Measurements from ENCODE around the gene ATP10B.
"Not testable (repeated sequence)": the region's sequence is repeated elsewhere in the genome, so short reads cannot be mapped to it uniquely, and the experiment has no call there.

Gene ATP10B

DNA sequence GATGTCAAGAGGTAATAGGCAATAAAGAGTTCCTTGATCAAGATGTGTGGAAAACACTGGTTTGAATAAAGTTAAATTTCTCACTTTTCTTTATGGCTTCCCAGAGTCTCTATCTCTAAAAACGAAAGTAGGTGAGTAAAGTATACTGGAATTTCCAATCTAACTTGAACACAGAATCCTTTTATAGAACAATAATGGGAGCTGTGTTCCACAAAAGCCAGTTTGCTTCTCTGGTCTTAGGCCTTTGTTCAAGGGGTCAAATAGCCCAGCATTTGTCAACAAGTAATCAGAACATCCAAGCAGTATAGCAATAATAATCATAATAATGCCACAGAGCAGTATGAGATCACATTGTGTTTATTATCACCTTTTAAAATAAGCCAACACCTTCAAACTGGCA is 20.2 kb downstream of the ATP10B start:
- no peak for DNase-seq (ENCODE audit: low read depth)

DNA sequence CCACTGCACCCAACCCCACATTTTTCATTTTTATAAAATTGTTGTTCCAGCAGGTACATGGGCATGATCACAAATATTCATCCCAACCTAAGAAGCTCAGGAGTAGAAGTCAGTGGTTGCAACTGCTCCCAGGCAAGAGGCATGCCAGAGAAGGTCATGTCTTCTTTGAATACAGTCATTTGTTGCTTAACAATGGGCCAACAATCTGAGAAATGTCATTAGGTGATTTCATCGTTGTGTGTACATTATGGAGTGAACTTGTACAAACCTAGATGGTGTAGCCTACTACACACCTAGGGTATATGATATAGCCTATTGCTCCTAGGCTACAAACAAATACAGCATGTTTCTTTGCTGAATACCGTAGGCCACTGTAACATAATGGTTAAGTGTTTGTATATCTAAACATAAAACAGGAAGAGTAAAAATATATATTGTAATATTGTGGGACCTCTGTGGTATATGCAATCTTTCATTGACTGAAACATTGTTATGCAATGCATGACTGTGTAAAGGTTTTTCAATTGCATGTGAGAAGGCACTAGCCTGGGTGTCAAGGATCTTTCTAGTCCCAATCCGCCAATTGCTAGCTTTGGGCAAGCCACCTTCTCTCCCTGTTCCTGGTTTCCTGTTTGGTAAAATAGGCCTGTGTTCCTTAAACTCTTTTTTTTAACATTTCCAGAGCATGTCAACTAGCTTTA is 27.6 kb downstream of the ATP10B start:
- DNase-seq (ENCODE audit: low read depth) = no peak

DNA sequence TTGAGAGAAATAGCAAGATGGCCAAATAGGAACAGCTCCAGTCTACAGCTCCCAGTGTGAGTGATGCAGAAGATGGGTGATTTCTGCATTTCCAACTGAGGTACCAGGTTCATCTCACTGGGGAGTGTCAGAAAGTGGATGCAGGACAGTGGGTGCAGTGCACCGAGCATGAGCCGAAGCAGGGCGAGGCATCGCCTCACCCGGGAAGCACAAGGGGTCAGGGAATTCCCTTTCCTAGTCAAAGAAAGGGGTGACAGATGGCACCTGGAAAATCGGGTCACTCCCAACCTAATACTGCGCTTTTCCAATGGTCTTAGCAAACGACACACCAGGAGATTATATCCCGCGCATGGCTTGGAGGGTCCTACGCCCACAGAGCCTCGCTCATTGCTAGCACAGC is 39.0 kb downstream of the ATP10B start:
- not testable (repeated sequence) for DNase-seq (ENCODE audit: low read depth)

DNA sequence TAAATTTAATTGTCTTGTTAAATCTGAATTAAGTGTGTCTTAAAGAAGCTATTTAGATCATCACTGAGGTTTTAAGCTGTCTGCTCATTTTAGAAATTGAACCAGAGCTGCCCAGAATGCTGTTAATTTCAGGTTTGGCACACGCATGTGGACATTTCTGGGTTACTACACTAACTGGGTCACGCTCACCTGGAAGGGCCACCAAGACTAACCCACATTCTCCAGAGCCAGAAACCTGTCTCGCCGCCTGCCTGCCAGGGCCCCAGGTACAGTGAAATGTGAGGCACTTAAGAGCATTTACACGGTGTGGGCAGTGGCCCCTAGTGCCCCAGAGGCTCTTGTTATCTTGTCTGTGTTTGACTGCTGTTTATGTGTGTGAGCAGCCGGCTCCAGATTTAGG is 46.6 kb downstream of the ATP10B start:
- DNase-seq (ENCODE audit: low read depth) = no peak

- DNase-seq (ENCODE audit: low read depth) = no peak
Measured at GRCh38 chr5:160802592-160802991, 49.4 kb downstream of the ATP10B start.

GRCh38 chr5:160800375-160801275 is 51.4 kb downstream of the ATP10B start:
- DNase-seq (ENCODE audit: low read depth) = no peak

- DNase-seq (ENCODE audit: low read depth) = no peak
Measured at GRCh38 chr5:160799184-160799583, 52.8 kb downstream of the ATP10B start.

GRCh38 chr5:160797020-160797419 is 55.0 kb downstream of the ATP10B start:
- DNase-seq (ENCODE audit: low read depth) = no peak

DNA sequence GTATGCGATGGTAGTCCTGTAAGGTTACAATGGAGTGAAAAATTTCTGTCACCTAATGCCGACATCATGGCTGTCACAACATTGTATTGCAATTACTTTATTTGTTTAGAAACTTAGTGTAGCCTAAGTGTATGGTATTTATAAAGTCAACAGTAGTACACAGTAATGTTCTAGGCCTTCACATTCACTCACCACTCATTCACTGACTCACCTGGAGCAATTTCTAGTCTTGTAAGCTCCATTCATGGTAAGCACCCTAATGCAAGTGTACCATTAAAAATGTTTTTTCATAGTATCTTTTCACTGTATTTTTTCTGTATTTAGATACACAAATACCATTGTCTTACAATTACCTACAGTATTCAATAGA is 58.5 kb downstream of the ATP10B start:
- no peak for DNase-seq (ENCODE audit: low read depth)

- DNase-seq (ENCODE audit: low read depth) = no peak
Measured at GRCh38 chr5:160792732-160793529, 59.1 kb downstream of the ATP10B start.

- no peak for DNase-seq (ENCODE audit: low read depth)
Measured at GRCh38 chr5:160792281-160792680, 59.7 kb downstream of the ATP10B start.

- no peak for DNase-seq (ENCODE audit: low read depth)
Measured at GRCh38 chr5:160789219-160789859, 62.7 kb downstream of the ATP10B start.

- DNase-seq (ENCODE audit: low read depth) = no peak
Measured at GRCh38 chr5:160788102-160788660, 63.8 kb downstream of the ATP10B start.

GRCh38 chr5:160787240-160787639 is 64.8 kb downstream of the ATP10B start:
- DNase-seq (ENCODE audit: low read depth) = peak; percentile 1

- DNase-seq (ENCODE audit: low read depth) = no peak
Measured at GRCh38 chr5:160774666-160775315, 77.2 kb downstream of the ATP10B start.

GRCh38 chr5:160773646-160774410 is 78.2 kb downstream of the ATP10B start:
- DNase-seq (ENCODE audit: low read depth) = no peak

DNA sequence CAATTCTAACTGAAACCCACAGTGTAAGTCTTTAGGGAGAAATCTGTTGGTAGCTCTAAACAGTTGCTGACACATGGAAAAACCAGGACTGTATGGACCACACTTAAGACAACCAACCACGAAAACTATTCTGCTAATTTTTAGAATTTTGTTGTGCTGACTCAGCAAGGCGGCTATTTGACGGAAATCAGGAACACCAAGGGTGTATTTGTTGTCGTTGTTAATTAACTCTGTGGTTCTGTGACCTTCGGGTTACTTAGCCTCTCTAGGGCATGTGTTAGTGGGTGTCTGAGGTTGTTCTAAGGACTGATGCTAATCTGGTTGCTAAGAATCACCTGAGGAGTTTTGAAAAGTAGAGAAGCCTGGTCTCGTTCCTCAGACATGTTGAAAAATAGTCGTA is 79.2 kb downstream of the ATP10B start:
- no peak for DNase-seq (ENCODE audit: low read depth)

GRCh38 chr5:160770718-160771117 is 81.3 kb downstream of the ATP10B start:
- DNase-seq (ENCODE audit: low read depth) = no peak

DNA sequence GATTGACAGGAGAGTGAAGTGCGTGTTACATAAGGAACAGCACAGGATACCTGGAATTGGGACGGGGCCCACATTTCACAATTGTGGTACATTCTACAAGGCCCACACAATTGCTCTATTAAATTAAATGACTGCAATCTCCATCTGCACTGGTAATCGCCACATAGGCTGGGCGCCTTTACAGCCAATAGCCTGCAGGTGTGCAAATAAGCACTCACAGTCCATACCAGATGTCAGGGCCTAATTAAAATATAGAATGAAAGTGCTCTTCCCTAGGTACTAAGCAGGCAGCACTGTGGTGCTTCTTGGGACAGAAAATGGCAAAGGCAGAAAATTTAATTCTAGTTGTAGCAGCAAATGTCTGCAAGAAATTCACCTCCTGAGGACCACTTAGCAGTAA is 82.7 kb downstream of the ATP10B start:
- DNase-seq (ENCODE audit: low read depth) = no peak

GRCh38 chr5:160767062-160767461 is 84.9 kb downstream of the ATP10B start:
- DNase-seq (ENCODE audit: low read depth) = no peak

All from T follicular helper cell (primary cell).